Activated CD4-positive, alpha-beta T cell treated with anti-CD3 and anti-CD28 coated beads, Interleukin-2, amount 50 U/mL, for 16 hours (primary cell): Measurements from ENCODE around the gene SLC12A9.
"Not testable (repeated sequence)": the region's sequence is repeated elsewhere in the genome, so short reads cannot be mapped to it uniquely, and the experiment has no call there.

Experiments
- DNase-seq: peaks from one replicate; pipeline ENCODE4 v3.0.0-alpha.2; 2020

SLC12A9 gene, protein sequence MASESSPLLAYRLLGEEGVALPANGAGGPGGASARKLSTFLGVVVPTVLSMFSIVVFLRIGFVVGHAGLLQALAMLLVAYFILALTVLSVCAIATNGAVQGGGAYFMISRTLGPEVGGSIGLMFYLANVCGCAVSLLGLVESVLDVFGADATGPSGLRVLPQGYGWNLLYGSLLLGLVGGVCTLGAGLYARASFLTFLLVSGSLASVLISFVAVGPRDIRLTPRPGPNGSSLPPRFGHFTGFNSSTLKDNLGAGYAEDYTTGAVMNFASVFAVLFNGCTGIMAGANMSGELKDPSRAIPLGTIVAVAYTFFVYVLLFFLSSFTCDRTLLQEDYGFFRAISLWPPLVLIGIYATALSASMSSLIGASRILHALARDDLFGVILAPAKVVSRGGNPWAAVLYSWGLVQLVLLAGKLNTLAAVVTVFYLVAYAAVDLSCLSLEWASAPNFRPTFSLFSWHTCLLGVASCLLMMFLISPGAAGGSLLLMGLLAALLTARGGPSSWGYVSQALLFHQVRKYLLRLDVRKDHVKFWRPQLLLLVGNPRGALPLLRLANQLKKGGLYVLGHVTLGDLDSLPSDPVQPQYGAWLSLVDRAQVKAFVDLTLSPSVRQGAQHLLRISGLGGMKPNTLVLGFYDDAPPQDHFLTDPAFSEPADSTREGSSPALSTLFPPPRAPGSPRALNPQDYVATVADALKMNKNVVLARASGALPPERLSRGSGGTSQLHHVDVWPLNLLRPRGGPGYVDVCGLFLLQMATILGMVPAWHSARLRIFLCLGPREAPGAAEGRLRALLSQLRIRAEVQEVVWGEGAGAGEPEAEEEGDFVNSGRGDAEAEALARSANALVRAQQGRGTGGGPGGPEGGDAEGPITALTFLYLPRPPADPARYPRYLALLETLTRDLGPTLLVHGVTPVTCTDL

DNA sequence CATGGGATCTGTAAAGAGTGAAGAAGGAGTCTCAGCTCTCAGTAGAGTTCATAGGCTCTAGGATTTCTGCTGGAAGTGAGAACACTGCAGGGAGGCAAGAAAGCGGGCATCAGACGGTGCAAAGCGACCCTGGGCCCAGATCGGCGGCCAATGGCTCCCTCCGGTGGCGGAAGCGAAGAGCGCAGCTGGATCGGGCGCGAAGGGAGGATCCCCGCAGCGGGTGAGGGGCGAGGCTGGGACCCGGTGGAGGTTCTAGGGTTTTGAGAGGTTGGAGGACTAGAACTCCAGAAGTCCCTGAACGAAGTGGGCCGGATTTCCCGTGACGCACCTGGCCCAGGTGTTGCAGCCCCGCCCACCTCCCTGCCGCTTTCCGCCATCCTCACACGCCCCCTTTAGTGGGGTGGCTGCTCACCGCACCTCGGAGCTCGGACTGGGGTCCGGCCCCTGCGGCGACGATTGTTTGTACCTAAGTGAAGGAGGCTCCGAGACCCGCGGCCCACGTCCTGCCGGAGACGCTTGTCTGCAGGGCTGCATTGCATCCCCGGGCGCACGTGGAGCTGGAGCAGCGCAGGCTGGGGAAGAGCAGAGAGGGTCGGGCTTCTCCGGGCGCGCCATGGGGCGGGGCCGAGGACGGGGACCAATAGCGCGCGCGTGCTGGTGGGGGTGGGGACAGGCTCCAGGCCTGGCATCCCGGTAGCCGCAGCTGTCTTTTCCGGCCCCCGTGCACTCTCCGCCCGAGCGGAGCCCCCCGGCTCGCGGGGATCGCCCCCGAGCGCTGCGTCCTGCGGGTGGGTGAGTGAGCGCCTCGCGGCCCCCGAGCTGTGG is at the start of gene SLC12A9:
Gene SLC12A9, plus strand, starts transcription at position 666 of the 825 bp plus-strand sequence. CDS start 1,485 bp downstream, outside the sequence.
- DNase-seq, result peak; percentile 88

- no peak for DNase-seq
Observed at GRCh38 chr7:100802951-100803350, 49.6 kb upstream of the SLC12A9 start.

DNA sequence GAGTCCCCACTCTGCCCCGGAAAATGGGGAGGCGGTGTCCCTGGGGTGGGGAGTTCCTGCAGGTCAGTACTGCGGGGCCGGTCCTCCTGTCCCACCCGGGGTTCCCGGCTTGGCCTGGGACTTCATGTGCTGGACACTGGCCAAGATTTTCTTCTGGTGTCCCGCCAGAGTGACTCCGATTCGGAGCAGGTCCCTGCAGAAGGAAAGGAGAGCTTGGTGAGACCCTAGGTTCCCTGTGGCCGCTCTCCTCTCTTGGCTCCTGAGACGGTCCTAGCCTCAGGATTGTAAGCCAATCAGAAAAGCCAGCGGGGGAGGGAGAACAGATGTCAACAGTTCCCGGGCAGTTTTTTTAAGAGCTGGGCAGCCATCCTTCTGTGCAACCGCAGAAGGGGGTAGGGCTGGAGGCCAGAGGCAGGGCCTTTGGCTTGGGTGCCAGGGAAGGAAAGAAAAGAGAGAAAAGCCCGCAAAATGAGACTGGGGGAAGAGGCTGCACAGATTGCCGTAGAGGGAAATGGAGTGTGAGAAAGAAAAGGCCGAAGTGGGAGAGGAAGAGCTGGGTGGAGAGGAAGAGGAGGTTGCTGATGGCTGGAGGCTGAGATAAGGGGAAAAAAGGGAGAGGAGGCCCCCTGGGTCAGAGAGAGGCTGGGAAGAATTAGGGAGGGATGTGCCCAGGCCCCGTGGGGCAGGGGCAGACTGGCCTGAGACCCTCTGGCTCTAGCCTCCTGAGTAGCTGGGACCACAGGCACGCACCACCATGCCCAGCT is 48.9 kb upstream of the SLC12A9 start:
- peak; percentile 74 for DNase-seq

GRCh38 chr7:100804681-100805431 is 47.7 kb upstream of the SLC12A9 start:
- DNase-seq, result no peak

DNA sequence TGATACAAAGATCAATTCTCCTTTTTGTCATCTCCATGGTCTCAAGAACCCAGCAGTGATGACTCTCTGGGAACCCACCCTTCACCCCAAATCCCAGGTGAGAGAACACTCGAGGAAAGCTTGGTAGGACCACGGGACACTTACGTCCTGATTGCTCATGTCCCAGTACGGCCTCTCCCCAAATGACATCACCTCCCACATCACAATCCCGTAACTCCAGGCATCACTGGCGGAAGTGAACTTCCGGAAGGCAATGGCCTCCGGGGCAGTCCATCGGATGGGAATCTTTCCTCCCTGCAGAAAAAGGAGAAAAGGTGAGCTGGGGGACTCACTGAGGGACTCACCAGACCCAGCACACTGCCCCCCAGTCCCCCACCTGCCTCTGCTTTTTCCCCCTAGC is 46.2 kb upstream of the SLC12A9 start:
- DNase-seq, result no peak

DNA sequence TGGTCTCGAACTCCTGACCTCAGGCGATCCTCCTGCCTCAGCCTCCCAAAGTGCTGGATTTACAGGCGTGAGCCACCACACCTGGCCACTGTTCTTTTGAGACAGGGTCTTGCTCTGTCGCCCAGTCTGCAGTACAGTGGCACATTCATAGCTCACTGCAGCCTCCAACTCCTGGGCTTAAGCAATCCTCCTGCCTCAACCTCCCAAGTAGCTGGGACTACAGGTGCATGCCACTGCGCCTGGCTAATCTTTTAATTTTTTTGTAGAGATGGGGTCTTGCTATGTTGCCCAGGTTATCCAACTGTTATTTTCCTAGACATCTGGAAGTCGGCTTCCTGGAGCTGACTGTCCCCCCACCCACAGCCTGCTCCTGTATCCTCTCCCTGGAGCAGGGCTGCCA is 45.6 kb upstream of the SLC12A9 start:
- not testable (repeated sequence) for DNase-seq

- DNase-seq, result no peak
Observed at GRCh38 chr7:100808354-100808875, 44.1 kb upstream of the SLC12A9 start.

DNA sequence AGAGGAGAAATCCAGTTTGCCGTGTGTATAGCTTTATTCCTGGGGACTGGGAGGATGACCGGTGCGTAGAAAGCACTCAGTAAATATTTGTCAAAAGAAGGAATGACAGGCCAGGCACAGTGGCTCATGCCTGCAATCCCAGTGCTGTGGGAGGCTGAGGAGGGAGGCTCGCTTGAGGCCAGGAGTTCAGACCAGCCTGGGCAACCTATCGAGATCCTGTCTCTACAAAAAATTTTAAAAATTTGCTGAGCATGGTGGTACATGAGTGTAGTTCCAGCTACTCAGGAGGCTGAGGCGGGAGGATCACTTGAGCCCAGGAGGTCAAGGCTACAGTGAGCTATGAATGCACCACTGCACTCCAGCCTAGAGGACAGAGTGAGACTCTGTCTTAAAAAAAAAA is 41.0 kb upstream of the SLC12A9 start:
- no peak for DNase-seq

DNA sequence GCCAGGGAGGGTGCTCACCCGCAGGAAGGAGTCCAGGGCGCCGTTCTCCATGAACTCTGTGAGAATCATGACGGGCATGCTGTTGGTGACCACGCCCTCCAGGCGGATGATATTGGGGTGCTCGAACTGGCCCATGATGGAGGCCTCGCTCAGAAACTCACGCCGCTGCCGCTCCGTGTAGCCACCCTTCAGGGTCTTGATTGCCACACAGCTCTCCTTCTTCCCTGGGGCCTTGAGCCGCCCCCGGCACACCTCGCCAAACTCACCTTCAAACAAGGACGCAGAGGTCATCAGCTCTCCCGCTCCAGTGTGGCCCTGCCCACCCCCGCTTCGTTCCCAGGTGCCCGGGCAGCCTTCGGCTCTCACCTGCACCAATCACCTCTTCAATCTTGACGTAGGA is 39.8 kb upstream of the SLC12A9 start:
- DNase-seq, result no peak

DNA sequence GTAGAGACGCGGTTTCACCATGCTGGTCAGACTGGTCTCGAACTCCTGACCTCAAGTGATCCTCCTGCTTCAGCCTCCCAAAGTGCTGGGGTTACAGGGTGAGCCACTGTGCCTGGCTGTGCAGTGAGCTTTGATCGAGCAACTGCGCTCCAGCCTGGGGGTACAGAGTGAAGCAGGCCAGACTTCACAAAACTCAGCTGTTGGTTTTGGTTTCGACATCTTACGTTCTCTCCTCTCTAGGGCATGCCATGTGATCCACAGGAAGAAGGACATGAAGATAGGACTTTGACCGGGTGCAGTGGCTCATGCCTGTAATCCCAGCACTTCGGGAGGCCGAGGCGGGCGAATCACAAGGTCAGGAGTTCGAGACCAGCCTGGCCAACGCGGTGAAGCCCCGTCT is 36.0 kb upstream of the SLC12A9 start:
- not testable (repeated sequence) for DNase-seq

- DNase-seq, result no peak
Observed at GRCh38 chr7:100817097-100817496, 35.4 kb upstream of the SLC12A9 start.

GRCh38 chr7:100818366-100818765 is 34.1 kb upstream of the SLC12A9 start:
- DNase-seq, result no peak

DNA sequence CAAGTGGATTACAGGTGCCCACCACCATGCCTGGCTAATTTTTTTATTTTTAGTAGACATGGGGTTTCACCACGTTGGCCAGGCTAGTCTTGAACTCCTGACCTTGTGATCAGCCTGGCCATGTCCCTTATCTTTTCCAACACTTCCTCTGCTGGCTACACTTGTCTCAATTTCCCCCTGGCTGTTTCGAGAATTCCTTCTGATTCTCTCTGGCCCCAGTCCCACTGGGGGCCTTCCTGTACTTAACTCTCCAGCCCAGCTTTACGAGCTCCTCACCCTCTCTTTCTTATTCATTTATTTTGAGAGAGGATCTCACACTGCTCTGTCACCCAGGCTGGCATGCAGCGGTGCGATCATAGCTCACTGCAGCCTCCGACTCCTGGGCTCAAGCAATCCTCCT is 33.7 kb upstream of the SLC12A9 start:
- DNase-seq, result no peak

DNA sequence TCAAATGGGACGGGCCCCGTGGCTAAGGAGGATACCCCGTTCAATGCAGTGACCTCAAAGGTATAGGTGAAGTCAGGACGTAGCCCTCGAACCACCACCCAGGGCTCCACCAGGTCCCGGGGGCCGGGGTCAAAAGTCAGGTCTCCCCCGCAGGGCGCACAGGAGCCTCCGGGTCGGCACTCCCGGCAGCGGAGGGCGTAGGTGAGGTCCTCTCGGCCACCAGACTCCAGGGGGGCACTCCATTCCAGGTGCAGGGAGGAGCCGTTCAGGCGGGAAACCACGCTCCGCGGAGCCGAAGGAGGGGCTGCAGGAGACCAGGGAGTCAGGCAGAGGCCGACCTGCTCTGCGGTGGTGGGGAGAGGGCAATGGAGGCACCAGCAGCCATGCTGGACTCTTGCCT is 32.9 kb upstream of the SLC12A9 start:
- DNase-seq, result no peak

DNA sequence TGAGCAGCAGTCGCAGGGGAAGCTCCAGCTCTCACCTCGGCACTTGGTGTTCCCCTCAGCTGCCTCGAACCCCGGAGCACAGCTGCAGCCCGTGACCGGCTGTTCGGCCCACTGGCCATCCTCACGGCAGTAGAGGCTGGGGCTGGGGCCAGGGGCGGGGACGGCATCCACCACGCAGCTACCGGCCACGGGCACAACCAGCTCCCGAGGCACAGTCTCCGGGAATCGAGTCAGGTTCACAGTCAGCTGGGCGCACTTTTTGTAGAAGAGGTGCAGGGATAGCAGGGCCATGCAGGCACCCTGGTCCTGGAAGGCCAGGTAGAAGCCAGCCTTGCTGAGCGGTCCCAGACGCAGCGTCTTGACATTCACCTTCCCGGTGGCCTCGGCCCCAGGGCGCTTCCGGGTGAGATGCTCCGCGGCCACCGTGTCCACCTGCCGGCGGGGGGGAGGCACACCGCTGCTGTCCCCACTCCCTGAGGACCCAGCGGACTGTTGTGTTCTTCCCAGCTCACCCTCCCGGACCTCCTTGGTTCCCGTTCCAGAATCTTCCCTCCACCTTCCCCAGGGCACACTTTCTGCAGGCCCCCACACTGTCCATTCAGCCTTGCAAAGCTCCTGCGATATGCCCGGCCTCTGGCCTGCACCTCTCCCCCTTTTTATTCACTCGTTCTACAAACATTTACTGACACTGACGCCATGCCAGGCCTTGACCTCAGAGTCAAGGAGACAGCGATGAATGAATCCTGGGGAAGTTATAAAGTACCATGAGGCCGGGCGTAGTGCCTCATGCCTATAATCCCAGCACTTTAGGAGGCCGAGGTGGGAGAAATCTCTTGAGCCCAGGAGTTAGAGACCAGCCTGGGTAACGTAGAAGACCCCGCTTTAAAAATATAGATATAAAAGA is 30.0 kb upstream of the SLC12A9 start:
- no peak for DNase-seq

DNA sequence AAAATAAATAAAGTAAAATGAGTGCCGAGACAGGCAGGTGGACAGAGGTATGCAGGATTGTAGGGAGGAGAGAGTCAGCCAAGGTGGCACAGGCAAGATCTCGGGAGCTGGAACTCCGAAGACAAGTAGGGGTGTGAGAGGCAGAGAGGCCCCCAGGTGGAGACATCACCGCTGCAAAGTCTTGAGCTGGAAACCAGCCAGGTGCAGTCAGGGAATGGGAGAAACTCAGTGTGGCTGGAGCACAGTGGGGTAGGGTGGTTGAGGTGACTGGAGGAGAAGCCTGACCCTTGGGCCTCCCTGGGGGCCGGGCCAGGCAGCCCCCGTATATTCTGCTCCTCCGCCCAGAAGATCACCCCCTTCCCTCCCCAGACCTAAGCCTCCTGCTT is 29.4 kb upstream of the SLC12A9 start:
- no peak for DNase-seq

- no peak for DNase-seq
Observed at GRCh38 chr7:100823534-100823933, 29.0 kb upstream of the SLC12A9 start.

- DNase-seq, result no peak
Observed at GRCh38 chr7:100824499-100825214, 27.9 kb upstream of the SLC12A9 start.

DNA sequence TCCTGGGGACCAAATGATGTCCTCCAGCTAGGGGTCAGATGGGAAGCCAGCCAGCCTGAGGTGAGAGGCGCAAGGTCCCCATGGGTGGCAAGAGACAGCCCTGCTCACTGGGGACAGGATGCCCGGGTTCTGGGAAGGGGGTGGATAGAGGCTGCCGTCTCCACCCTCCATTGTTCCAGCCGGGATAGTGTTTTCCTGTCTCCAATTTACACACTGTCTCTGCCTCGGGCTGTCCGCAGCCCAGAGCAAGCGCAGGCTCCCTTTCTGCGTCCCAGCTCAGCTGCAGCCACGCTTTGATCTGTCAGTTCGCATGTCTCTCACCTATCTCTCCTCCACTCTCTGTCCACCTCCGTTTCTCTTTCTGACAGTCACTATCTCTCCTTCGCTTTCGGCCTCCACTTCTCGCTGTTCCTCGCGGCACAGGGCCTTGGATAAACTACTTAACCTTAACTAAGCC is 27.3 kb upstream of the SLC12A9 start:
- DNase-seq, result no peak
